ENCODE results near the gene ZNF765.
"Not testable (repeated sequence)": the region's sequence is repeated elsewhere in the genome, so short reads cannot be mapped to it uniquely, and the experiment has no call there.

ZNF765 gene

DNA sequence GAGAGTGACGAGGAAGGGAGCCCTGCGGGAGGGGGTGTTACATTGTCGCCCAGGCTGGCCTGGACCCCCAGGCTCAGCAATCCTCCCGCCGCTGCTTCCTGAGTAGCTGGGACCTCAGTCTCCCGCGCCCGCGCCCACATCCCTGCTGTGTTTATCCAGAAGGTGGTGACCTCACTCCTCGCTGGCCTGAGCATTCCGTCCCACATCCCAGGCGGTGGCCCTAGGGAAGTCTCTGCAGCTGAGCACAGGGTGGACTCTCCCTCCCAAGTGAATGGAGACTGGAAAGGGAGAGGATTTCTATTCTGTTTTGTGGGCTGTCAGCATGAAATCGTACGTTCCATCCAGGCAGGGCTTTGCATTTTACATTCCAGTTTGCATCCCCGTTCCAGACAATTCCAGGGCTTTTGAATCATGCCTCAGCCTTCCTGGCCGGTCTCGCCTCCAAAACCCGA is 401 bp upstream of the ZNF765 start:
- DNase-seq (ENCODE audit: low spot score) = no peak
- TF ChIP-seq, protein P1, sequence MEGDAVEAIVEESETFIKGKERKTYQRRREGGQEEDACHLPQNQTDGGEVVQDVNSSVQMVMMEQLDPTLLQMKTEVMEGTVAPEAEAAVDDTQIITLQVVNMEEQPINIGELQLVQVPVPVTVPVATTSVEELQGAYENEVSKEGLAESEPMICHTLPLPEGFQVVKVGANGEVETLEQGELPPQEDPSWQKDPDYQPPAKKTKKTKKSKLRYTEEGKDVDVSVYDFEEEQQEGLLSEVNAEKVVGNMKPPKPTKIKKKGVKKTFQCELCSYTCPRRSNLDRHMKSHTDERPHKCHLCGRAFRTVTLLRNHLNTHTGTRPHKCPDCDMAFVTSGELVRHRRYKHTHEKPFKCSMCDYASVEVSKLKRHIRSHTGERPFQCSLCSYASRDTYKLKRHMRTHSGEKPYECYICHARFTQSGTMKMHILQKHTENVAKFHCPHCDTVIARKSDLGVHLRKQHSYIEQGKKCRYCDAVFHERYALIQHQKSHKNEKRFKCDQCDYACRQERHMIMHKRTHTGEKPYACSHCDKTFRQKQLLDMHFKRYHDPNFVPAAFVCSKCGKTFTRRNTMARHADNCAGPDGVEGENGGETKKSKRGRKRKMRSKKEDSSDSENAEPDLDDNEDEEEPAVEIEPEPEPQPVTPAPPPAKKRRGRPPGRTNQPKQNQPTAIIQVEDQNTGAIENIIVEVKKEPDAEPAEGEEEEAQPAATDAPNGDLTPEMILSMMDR (IDR thresholded peaks at IDR 0.05; ENCODE audit: extremely low read depth, missing control alignments) = no peak

DNA sequence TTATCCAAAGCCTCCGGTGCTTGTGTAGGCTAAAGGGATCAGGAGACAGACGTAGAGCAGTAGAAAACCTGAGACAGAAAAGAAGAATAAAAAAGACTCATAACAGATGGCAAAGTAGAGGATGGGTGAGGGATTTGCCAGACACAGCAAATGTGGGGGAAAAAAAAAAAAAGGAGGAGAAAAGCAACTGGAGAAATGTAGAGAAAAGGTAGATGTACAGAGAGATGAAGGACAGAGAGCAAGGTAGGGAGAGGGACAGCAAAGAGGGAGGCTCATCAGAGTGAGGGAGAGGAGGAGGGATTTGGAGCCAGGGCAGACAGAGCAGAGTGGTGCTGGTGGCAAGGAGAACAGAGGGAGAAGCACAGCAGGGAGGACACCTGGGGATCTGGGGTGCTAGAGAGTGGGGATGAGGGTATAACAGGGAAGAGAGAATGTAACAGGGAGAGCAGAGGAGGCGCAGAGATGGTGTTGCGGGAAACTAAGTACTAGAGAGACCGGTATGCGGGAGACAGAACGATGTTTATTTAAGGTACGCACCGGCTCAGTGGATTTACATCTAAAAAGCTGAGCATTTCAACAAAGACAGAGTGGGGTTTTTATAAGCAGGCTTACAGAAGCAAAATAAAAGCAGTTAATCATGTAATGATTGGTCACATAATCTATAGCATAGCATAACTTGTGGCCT is 1.0 kb downstream of the ZNF765 start:
- DNase-seq (ENCODE audit: low spot score) = not testable (repeated sequence)

DNA sequence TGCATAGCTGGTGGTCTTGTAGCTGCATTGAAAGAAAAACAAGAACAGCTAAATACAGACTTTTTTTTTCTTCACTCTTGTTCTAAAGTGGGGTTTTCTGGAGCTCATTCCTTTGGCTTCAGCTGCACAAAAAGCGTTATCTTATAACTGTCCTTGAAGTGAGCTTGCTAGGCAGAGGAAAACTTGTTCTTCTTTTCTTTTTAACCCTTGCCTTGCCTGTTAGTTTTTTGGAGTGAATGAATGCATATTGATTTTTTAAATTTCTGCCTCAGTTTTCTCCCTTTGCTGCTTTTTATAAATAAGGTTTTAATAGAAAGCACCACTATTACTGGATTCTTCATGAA is 1.5 kb downstream of the ZNF765 start:
- DNase-seq (ENCODE audit: low spot score) = no peak
- TF ChIP-seq, protein P1 (IDR thresholded peaks at IDR 0.05; ENCODE audit: extremely low read depth, missing control alignments) = no peak

DNA sequence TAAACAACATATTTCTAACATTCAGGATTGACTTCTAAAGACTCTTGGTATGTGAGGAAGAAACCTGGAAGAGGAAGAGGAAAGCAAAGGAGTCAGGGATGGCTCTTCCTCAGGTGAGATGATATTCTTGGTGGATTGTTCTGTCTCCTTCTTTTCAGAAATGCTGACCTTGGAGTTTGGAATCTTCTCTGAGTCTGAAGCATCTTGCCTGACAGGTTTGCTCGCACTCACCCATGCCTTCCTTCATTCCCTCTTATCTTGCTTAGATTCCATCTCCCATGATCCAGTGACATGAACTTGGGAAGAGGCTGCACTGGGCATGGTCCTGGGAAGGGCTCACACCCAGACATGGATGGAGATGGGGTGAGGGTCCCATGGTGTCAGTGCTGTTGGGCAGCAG is 3.0 kb downstream of the ZNF765 start:
- DNase-seq (ENCODE audit: low spot score) = not testable (repeated sequence)

DNA sequence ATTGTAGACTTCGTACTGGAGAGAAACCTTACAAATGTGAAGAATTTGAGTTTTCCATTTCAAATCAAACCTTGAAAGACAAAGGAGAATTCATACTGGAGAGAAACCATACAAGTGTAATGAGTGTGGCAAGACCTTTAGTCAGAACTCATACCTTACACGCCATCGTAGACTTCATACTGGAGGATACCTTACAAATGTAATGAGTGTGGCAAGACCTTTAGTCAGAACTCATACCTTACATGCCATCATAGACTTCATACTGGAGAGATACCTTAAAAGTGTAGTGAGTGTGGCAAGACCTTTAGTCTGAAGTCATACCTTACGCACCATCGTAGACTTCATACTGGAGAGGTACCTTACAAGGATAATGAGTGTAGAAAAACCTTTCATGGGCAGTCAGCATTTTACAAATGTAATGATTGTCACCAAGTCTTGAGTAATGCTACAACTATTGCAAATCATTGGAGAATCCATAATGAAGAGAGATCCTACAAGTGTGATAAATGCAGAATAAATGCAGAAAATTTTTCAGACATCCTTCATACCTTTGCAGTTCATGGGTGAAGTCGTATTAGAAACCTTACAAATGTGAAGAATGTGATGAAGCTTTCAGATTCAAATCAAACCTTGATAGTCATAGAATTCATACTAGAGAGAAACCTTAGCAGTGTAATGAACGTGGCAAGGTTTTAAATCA is 14.7 kb downstream of the ZNF765 start:
- TF ChIP-seq, protein P1 (IDR thresholded peaks at IDR 0.05; ENCODE audit: extremely low read depth, missing control alignments) = no peak
- no peak for DNase-seq (ENCODE audit: low spot score)

DNA sequence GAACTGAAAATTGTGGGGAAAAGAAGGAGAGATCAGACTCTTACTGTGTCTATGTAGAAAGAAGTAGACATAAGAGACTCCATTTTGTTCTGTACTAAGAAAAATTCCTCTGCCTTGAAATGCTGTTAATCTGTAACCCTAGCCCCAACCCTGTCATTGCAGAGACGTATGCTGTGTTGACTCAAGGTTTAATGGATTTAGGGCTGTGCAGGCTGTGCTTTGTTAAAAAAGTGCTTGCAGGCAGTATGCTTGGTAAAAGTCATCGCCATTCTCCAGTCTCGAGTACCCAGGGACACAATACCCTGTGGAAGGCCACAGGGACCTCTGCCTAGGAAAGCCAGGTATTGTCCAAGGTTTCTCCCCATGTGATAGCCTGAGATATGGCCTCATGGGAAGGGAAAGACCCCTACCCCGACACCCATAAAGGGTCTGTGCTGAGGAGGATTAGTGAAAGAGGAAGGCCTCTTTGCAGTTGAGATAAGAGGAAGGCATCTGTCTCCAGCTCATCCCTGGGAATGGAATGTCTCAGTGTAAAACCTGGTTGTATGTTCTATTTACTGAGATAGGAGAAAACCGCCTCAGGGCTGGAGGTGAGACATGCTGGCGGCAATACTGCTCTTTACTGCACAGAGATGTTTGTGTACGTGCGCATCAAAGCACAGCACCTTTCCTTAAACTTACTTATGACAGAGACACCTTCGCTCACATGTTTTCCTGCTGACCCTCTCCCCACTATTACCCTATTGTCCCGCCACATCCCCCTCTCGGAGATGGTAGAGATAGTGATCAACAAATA is 25.8 kb downstream of the ZNF765 start:
- DNase-seq (ENCODE audit: low spot score) = not testable (repeated sequence)

DNA sequence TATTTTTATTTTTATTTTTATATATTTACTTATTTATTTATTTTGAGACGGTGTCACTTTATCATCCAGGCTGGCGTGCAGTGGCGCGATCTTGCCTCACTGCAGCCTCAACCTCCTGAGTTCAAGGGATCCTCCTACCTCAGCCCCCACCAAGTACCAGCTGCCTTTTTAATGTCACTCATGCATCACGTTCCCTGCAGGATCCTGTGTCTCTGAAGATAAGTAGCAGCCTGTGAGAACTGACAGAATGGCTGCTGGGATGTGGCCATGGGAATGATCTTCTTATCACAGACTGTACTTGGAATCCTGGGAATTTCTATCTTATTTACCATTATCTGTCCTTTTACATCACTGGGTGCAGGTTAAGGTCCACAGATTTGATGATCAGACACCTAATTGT is 27.6 kb downstream of the ZNF765 start:
- no peak for DNase-seq (ENCODE audit: low spot score)
- TF ChIP-seq, protein P1 (IDR thresholded peaks at IDR 0.05; ENCODE audit: extremely low read depth, missing control alignments) = no peak

DNA sequence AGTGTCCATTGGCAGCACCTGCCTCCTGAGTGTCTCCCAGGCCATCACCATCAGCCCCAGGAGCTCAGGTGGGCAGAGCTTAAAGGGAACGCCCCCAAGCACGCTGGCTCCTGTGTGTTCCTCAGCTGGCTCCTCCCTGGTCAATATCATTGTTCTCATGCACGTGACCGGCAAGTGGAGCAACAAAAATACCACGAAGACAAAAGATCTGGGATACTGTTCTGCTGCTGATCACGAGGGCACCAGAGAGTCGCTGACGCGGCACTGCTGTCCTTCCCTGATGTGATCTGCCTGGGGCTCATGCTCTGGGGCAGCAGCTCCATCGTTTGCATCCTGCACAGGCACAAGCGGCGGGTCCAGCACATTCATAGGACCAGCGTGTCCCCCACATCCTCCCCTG is 28.1 kb downstream of the ZNF765 start:
- not testable (repeated sequence) for DNase-seq (ENCODE audit: low spot score)

DNA sequence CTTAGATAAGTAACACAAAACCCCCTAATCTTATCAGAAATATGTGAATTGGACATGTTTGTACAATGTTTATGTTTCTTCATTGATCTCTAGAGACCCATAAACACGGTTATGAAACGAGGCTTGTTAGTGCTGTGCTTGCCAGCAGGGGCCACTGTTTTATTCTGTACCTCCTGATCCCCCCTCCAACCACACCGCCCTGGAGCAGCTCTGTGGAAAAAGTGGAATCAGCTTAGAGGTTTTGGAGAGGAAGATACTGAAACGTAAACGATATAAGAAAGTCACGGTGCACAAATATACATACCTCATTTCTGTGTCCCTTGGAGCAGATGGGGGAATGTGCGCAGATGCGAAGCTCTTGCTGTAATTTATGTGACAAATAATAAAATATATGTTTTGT is 28.7 kb downstream of the ZNF765 start:
- DNase-seq (ENCODE audit: low spot score) = not testable (repeated sequence)

DNA sequence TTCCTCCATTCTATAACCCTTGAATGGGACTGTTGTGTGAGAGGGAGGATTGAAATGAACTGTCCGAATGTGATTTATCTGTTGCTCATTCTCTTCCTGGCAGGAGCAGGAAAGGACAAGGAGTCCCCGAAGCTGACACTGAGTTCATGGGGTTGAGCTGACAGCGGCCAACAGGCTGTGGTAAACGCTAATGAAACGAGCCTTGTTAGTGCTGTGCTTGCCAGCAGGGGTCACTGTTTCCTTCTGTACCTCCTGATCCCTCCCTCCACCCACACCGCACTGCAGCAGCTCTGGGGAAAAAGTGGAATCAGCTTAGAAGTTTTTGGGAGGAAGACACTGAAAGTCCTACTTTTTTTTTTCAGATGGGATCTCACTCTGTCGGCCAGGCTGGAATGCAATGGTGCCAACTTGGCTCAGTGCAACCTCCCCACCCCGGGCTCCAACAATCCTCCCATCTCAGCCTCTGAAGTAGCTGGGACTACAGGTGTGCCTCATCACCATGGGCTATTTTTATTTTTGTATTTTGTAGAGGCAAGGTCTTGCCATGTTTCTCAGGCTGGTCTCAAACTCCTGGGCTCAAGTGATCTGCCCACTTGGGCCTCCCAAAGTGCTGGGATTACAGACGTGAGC is 30.1 kb downstream of the ZNF765 start:
- peak; percentile 45 for DNase-seq (ENCODE audit: low spot score)
- TF ChIP-seq, protein P1 (IDR thresholded peaks at IDR 0.05; ENCODE audit: extremely low read depth, missing control alignments) = peak; percentile 48
